ENCODE measurements around the gene C1orf35. TPM values are rescaled to one million over a fixed set of nuclear protein-coding genes. Genes with fewer than 3 reads are reported as not detected.

The C1orf35 gene
- total RNA-seq, 6 experiments from 2014 or later: 10.4 to 17.2 (median 12.5) TPM

DNA sequence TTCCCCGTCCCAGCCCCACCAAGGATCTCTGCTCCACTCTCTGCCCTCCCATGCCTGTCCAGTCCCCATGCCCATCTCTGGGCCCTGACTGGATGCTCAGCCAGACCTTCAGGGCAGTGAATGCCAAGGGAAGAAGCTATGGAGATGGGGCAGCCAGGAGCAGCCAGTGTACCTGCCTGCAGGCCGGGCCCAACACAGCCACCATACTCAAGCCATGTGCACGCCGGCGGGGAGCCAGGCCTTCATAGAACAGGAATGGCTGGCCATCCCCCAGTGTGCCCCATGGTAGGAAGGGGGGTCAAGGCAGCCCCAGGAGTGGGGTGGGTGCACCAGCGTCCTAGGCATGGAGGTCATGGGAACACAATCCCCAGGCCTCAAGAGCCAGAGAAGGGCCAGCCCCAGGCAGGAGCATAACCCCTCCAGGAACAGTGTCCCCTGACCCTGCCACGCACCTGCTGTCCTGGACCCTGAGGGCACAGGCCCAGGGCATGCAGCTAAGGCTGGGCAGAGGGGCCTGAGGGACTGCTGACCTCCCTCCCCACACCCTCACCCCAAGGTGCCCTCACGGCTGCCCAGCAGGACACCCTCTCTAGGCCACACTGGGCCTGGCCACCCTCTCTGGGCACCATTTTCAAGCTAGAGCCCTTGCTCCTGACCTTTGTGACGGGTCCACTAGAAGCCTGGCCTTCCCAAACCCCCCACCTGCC, 40.9 kb downstream of the C1orf35 start:
- Mint-ChIP-seq H3K4me3 (no peak overlapping the region), H3K9me3 (no peaks in the 10 kb centered on the region), H3K36me3 (ENCODE audit: low read depth) (no peaks in the 10 kb centered on the region), H3K27me3 (ENCODE audit: insufficient read depth) (peaks cover 25% of the 10 kb centered on the region), H3K27ac (no peak overlapping the region), H3K4me1 (ENCODE audit: low read depth) (no peaks in the 10 kb centered on the region)
- TF ChIP-seq, protein P1, sequence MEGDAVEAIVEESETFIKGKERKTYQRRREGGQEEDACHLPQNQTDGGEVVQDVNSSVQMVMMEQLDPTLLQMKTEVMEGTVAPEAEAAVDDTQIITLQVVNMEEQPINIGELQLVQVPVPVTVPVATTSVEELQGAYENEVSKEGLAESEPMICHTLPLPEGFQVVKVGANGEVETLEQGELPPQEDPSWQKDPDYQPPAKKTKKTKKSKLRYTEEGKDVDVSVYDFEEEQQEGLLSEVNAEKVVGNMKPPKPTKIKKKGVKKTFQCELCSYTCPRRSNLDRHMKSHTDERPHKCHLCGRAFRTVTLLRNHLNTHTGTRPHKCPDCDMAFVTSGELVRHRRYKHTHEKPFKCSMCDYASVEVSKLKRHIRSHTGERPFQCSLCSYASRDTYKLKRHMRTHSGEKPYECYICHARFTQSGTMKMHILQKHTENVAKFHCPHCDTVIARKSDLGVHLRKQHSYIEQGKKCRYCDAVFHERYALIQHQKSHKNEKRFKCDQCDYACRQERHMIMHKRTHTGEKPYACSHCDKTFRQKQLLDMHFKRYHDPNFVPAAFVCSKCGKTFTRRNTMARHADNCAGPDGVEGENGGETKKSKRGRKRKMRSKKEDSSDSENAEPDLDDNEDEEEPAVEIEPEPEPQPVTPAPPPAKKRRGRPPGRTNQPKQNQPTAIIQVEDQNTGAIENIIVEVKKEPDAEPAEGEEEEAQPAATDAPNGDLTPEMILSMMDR (IDR thresholded peaks at IDR 0.05): no peak
- no peak for DNase-seq

- TF ChIP-seq, protein P1 (IDR thresholded peaks at IDR 0.05): no peak
- Mint-ChIP-seq H3K27me3 (ENCODE audit: insufficient read depth) (peaks cover 19% of the 10 kb centered on the region), H3K4me1 (ENCODE audit: low read depth) (no peaks in the 10 kb centered on the region), H3K9me3 (no peaks in the 10 kb centered on the region), H3K36me3 (ENCODE audit: low read depth) (no peaks in the 10 kb centered on the region), H3K27ac (no peak overlapping the region), H3K4me3 (no peak overlapping the region)
- DNase-seq: no peak
Measured at GRCh38 chr1:228061411-228062084, 41.6 kb downstream of the C1orf35 start.

- peak overlapping the region; percentile 30; the same call in 1 of the 2 replicates for H3K4me3 Mint-ChIP-seq
- TF ChIP-seq, protein P1 (IDR thresholded peaks at IDR 0.05): no peak
- peaks cover 15% of the 10 kb centered on the region for H3K27me3 Mint-ChIP-seq (ENCODE audit: insufficient read depth)
- no peak for DNase-seq
- H3K9me3 Mint-ChIP-seq: no peaks in the 10 kb centered on the region
- H3K36me3 Mint-ChIP-seq (ENCODE audit: low read depth): no peaks in the 10 kb centered on the region
- H3K4me1 Mint-ChIP-seq (ENCODE audit: low read depth): no peaks in the 10 kb centered on the region
- H3K27ac Mint-ChIP-seq: no peak overlapping the region
Measured at GRCh38 chr1:228060458-228061190, 42.5 kb downstream of the C1orf35 start.

- Mint-ChIP-seq H3K9me3 (no peaks in the 10 kb centered on the region), H3K4me3 (no peak overlapping the region), H3K27me3 (ENCODE audit: insufficient read depth) (peaks cover 8% of the 10 kb centered on the region; the same call in 1 of the 2 replicates), H3K36me3 (ENCODE audit: low read depth) (no peaks in the 10 kb centered on the region), H3K27ac (no peak overlapping the region), H3K4me1 (ENCODE audit: low read depth) (no peaks in the 10 kb centered on the region)
- no peak for DNase-seq
- TF ChIP-seq, protein P1 (IDR thresholded peaks at IDR 0.05): no peak
Measured at GRCh38 chr1:228059634-228060457, 43.3 kb downstream of the C1orf35 start.

All from HFFc6 (cell line).